Large intestine (tissue), 12 donors: ENCODE data around the gene PTPRN2. TPM values are rescaled to one million over a fixed set of nuclear protein-coding genes. Genes with fewer than 3 reads are reported as not detected.
"Not testable (repeated sequence)": the region's sequence is repeated elsewhere in the genome, so short reads cannot be mapped to it uniquely, and the experiment has no call there.

ENCODE experiments used
- DNase-seq, 2 donors: peaks; one replicate each; pipeline versions ENCODE4 v3.0.0 to v3.0.0-alpha.2; 2013
- H3K27ac ChIP-seq: one replicate; pipeline ENCODE4 v1.5.1; 2013; ENCODE audit warnings: low read length
- H3K27me3 ChIP-seq: 2 replicates; pipeline ENCODE4 v1.6.1; 2013; ENCODE audit warnings: low read length; ENCODE audit not compliant: control insufficient read depth, insufficient read depth
- H3K36me3 ChIP-seq: 2 replicates; pipeline ENCODE4 v1.6.1; 2013; ENCODE audit warnings: low read length; ENCODE audit not compliant: control insufficient read depth, insufficient read depth
- H3K4me1 ChIP-seq: one replicate; pipeline ENCODE4 v1.6.1; 2013; ENCODE audit warnings: low read length; ENCODE audit not compliant: control insufficient read depth, insufficient read depth
- H3K4me3 ChIP-seq: one replicate; pipeline ENCODE4 v1.5.1; 2013; ENCODE audit warnings: low read length
- H3K9me3 ChIP-seq: one replicate; pipeline ENCODE4 v1.6.1; 2013; ENCODE audit warnings: mild to moderate bottlenecking, low read depth, low read length, moderate library complexity; ENCODE audit not compliant: control insufficient read depth
- WGBS: methylation state at CpG from one replicate; pipeline ENCODE4 v1.1.5; 2013; ENCODE audit warnings: low lambda C conversion rate; ENCODE audit not compliant: insufficient coverage; 5-methylcytosine and 5-hydroxymethylcytosine counted together
- long read RNA-seq, 11 donors: transcript quantifications; one replicate each; lab custom pipeline, GENCODE V29; 2026
- polyA plus RNA-seq: library from polyadenylated mRNA; unstranded; fragments of 120-200 nt; gene quantifications from one replicate; pipeline ENCODE4 v1.2.1, GENCODE V29; 2013

PTPRN2 gene
- 13.4 TPM for polyA plus RNA-seq
- long read RNA-seq, donor 1 = 0 reads
- long read RNA-seq, donor 2, partial matches to known transcripts = 5 of 5 reads
- long read RNA-seq, donor 2, other reads (novel, unspliced or antisense) = 0 of 5 reads
- long read RNA-seq, donor 3, partial matches to known transcripts = 15 of 15 reads
- long read RNA-seq, donor 3, other reads (novel, unspliced or antisense) = 0 of 15 reads
- long read RNA-seq, donor 4 = 0 reads
- long read RNA-seq, donor 5, partial matches to known transcripts = 5 of 5 reads
- long read RNA-seq, donor 5, other reads (novel, unspliced or antisense) = 0 of 5 reads
- long read RNA-seq, donor 6, partial matches to known transcripts = 9 of 9 reads
- long read RNA-seq, donor 6, other reads (novel, unspliced or antisense) = 0 of 9 reads
- long read RNA-seq, donor 7 = 0 reads
- long read RNA-seq, donor 8 = 0 reads
- long read RNA-seq, donor 9, partial matches to known transcripts = 10 of 10 reads
- long read RNA-seq, donor 9, other reads (novel, unspliced or antisense) = 0 of 10 reads
- long read RNA-seq, donor 10, full-length matches to known transcripts = 1 of 8 reads
- long read RNA-seq, donor 10, partial matches to known transcripts = 7 of 8 reads
- long read RNA-seq, donor 10, other reads (novel, unspliced or antisense) = 0 of 8 reads
- long read RNA-seq, donor 11 = 0 reads

DNA sequence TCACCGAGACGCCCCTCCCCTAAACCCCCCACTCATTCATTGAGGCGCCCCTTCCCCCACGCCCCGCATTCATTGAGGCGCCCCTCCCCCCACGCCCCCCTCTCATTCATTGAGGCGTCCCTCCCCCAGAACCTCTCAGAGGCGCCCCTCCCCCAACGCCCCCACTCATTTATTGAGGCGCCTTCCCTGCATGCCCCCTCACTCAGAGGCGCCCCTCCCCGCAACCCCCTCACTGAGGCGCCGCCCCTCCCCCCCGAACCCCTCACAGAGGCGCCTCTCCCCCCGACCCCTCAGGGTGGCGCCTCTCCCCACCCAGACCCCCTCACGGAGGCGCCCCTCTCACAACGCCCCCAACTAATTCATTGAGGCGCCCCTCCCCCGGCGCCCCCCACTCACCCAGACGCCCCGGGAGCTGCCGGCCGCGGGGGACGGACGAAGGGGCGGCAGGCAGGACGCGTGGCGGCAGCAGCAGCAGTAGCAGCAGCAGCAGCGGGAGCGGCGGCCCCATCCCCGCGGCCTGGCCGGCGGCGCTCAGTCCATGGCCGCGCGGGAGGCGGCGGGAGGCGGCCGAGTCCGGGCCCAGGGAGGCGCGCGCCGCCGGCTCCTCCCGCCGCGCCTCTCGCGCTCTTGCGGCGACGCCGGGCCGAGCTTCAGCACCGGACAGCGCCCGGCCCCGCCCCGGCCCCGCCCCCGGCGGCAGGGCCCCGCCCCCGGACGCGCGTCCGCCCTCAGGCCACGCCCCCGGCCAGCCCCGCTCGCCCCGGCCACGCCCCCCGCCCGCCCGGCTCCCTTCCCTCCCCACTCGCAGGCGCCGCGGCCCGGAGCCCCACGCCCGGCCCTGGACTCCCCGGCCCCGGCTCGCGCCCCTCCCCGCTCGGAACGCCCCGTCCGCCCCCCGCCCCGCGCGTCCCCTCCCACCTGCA lies at the start of gene PTPRN2:
Gene PTPRN2 (minus strand): TSS at position 662 of the 923 bp plus-strand sequence.
- Histone ChIP-seq H3K27ac (no peak within 1 kb of the TSS), H3K4me1 (peaks cover 19% of the 10 kb centered on the region), H3K9me3 (peaks cover 5% of the 10 kb centered on the region), H3K4me3 (no peak within 1 kb of the TSS), H3K27me3 (peaks cover 46% of the 10 kb centered on the region), H3K36me3 (no peaks in the 10 kb centered on the region)
- DNase-seq = peak; percentile 20 to 53
- no CpG with 5 or more reads among the region's 110 CpGs for WGBS

DNA sequence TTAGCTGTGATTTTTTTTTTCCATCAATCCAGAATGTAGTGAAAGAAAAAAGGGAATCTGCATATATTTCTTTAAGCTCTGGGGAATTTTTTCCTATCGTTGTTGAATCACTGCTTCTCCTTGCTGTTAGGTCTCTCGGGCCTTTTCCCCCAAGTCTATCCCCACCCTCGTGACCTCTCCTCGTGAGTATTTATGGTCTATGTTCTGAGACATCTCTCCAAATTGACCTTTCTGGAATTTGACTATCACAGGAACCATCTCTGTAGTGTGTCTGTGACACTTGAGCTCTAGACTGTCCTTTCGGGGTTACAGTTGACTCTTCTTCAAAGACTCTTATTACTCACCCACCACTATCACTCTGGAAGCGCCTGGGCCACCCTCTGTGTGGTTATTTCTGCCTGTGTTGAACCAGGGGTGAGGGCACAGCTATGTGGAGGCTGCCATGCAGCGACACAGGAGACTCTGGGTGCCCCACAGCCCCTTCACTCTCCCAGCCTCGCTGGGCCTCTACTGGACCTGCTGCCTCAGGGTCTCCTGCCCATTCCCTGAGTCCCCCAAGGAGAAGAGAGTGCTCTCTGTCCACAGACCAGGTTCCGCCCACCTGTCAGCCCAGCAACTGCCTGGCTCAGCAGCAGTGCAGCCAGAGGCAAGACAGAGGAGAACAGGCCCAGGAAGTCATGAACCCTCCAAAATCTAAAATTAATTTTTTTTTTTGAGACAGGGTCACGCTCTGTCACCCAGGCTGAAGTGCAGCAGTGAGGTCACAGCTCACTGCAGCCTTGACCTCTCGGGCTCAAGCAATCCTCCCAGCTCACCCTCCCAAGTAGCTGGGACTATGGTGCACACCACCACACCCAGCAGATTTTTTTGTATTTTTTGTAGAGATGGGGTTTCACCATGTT lies 45.7 kb upstream of the PTPRN2 start:
- H3K27me3 ChIP-seq = no peaks in the 10 kb centered on the region
- no peak for DNase-seq
- H3K4me1 ChIP-seq = no peaks in the 10 kb centered on the region
- no CpG with 5 or more reads among the region's 11 CpGs for WGBS
- H3K36me3 ChIP-seq = peaks cover 11% of the 10 kb centered on the region
- H3K27ac ChIP-seq = no peak overlapping the region
- no peak overlapping the region for H3K4me3 ChIP-seq
- H3K9me3 ChIP-seq = no peaks in the 10 kb centered on the region

DNA sequence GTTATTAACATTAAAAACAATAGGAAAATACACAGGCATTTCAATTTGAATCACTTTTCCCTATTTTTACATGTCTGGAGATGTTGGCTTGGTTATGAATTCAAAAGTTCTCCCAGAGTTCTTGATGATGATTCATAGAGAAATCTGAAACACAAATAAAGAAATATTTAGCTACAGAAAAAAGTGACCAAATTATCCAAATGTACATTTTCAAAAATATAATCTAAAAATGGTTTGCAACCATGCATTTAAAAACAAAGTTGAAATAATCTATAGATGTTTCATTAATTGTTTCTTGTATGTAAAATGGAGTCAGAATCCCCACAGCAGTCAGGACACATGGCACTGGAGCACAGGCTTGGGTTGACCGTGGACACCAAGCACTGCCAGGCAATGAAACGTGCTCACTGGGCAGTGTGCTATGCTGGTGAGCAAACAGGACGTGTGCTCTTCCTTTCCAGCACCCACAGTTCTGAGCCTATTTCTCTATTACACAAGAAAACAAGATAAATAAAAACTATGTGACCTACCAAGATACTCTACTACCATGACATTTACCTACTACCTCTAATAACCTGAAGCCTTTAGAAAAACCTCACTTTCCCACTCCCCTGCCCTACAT lies 44.1 kb upstream of the PTPRN2 start:
- H3K27me3 ChIP-seq = no peaks in the 10 kb centered on the region
- no peak overlapping the region for H3K4me3 ChIP-seq
- no CpG with 5 or more reads among the region's 3 CpGs for WGBS
- peaks cover 11% of the 10 kb centered on the region for H3K36me3 ChIP-seq
- DNase-seq = no peak
- no peaks in the 10 kb centered on the region for H3K4me1 ChIP-seq
- no peak overlapping the region for H3K27ac ChIP-seq
- H3K9me3 ChIP-seq = no peaks in the 10 kb centered on the region

DNA sequence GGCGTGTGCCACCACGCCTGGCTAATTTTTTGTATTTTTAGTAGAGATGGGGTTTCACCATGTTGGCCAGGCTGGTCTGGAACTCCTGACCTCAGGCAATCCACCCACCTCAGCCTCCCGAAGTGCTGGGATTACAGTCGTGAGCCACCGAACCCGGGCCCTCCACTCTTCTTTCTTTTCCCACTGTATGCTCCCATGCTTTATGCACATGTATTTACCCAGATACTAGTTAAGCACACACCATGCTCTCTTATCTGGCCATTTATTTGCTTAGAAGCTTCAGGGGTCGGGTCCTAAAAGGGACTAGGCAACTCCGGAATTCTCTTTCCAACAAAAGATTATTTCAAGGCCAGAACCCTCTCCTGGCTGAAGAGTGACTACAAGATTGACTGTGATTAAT lies 38.7 kb upstream of the PTPRN2 start:
- not testable (repeated sequence) for DNase-seq, H3K9me3 ChIP-seq, H3K4me1 ChIP-seq, H3K4me3 ChIP-seq, H3K27ac ChIP-seq, H3K27me3 ChIP-seq
- peaks cover 11% of the 10 kb centered on the region for H3K36me3 ChIP-seq
- WGBS = 100% methylated on average over 1 of the region's 8 CpGs

DNA sequence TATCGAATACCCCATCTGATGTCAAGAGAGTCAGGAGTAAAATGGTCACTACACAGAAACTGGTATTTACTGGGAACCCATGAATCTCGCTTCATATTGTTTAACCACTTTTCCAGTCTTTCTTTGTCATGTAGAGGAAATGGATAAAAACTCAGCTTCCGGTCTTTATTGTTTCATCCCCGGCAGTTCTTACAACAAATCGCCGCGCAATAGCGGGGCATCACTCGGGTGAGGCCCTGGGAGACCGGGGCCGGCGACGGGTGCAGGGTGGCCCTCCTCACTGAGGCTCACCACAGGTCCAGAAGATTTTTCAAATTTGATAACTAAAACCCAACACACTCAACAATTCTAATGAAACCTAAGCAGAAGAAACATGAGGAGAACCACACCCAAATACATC lies 35.6 kb upstream of the PTPRN2 start:
- 88% methylated on average over 1 of the region's 13 CpGs for WGBS

DNA sequence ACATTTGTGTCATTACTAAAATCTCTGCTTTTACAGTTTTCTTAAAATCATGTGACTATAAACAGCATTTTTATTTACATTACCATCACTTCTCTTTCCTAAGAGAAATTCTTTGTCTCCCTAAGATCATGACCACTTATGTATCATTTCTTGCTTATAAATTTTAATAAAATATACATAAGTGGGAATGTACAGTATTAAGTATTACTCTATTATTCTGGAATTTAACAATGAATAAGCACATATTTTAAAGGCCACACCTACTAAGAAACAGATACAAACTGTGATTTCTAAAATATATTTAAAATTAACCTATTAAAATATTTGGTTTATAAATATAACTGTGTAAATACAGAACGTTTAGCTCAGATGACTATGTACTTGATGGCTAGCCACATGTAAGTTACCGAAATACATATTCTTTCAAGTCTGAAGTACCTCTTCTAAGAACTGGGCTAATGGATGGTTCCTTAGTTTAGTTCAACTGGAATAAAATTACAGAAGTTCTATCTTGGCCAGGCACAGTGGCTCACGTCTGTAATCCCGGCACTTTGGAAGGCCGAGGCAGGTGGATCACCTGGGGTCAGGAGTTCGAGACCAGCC lies 33.3 kb upstream of the PTPRN2 start:
- no peak for DNase-seq
- H3K27ac ChIP-seq = no peak overlapping the region
- no peak overlapping the region for H3K4me3 ChIP-seq
- H3K4me1 ChIP-seq = no peaks in the 10 kb centered on the region
- H3K36me3 ChIP-seq = no peaks in the 10 kb centered on the region
- no peaks in the 10 kb centered on the region for H3K9me3 ChIP-seq
- no CpG with 5 or more reads among the region's 6 CpGs for WGBS
- no peaks in the 10 kb centered on the region for H3K27me3 ChIP-seq

More for the DNA sequence above, 35.6 kb upstream of the PTPRN2 start:
- H3K36me3 ChIP-seq = peaks cover 2% of the 10 kb centered on the region
- no peaks in the 10 kb centered on the region for H3K9me3 ChIP-seq
- H3K27me3 ChIP-seq = no peaks in the 10 kb centered on the region
- DNase-seq = no peak
- H3K4me1 ChIP-seq = no peaks in the 10 kb centered on the region
- H3K4me3 ChIP-seq = no peak overlapping the region
- H3K27ac ChIP-seq = no peak overlapping the region

DNA sequence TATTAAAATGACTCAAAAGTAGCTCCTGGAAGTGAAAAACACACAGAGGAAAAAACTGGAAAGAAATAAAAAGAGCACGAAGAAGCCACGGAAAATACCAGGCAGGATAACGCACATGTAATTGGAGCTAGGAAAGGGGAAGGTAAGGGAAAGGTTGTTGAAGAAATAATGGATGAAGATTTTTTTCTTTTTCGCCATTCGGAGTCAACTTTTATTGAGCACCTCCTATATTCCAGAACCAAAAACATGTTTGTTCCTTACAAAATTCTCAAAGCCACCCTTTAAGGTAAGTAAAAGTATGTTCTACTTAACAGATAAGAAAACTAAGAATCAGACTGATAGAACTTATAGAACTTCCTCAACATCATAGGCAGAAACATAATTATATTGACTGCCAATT lies 32.8 kb upstream of the PTPRN2 start:
- WGBS = 96% methylated on average over 4 of the region's 5 CpGs
- DNase-seq = no peak

DNA sequence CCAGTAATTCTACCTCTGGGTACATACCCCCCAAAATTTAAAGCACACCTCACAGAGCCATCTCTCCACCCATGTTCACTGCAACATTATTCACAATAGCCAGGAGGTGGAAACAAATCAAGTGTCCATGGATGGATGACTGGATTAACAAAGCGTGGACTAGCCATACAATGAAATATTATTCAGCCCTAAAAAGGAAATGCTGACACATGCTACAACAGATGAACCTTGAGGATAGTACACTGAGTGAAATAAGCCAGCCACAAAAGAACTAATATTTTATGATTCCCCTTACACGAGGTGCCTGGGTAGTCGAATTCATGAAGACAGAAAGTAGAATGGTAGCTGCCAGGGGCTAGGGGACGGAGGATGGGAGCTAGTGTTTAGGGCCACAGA lies 31.1 kb upstream of the PTPRN2 start:
- no peaks in the 10 kb centered on the region for H3K9me3 ChIP-seq
- H3K27ac ChIP-seq = no peak overlapping the region
- no peaks in the 10 kb centered on the region for H3K36me3 ChIP-seq
- no peak overlapping the region for H3K4me3 ChIP-seq
- no peaks in the 10 kb centered on the region for H3K27me3 ChIP-seq
- no CpG with 5 or more reads among the region's 4 CpGs for WGBS
- no peak for DNase-seq
- H3K4me1 ChIP-seq = no peaks in the 10 kb centered on the region

More for the DNA sequence above, 32.8 kb upstream of the PTPRN2 start:
- Histone ChIP-seq H3K4me3 (no peak overlapping the region), H3K9me3 (no peaks in the 10 kb centered on the region), H3K36me3 (no peaks in the 10 kb centered on the region), H3K27me3 (no peaks in the 10 kb centered on the region), H3K27ac (no peak overlapping the region), H3K4me1 (no peaks in the 10 kb centered on the region)

DNA sequence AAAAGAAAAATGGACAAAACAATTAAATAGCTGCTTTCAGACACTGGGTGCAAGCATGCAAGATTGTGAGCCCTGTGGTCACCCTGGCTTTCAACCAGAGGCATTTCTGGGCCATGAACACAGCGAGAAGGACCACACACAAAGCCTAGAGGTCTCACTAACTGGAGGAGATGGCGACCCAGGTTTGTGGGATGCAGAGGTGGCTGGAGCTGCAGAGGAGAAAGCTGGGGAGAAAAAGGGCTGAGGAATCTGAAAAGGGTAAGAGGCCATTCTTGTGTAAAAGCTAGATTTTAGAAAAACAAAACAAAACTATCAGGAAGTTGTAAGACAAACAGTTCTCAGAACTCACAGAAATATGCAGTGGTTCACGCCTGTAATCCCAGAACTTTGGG lies 30.1 kb upstream of the PTPRN2 start:
- no CpG with 5 or more reads among the region's 3 CpGs for WGBS
- Histone ChIP-seq H3K36me3 (no peaks in the 10 kb centered on the region), H3K4me1 (no peaks in the 10 kb centered on the region), H3K9me3 (no peaks in the 10 kb centered on the region), H3K27me3 (no peaks in the 10 kb centered on the region), H3K27ac (no peak overlapping the region), H3K4me3 (no peak overlapping the region)
- DNase-seq = no peak
